Heart right ventricle (tissue), 16 donors: ENCODE data around the gene CYP27B1. TPM values are rescaled to one million over a fixed set of nuclear protein-coding genes. Genes with fewer than 3 reads are reported as not detected.
A peak's percentile ranks its signal among the peaks of the same experiment; 100 is the strongest.

Source experiments
- ATAC-seq, 8 donors: fragments of 200-7000 bp; cut with Tn5 transposase; one replicate each; pipeline ENCODE4 v1.9.1; 2020; ENCODE audit warnings: mild to moderate bottlenecking in 8 of 8, moderate library complexity in 8 of 8, moderate number of reproducible peaks in 1 of 8
- DNase-seq, 2 donors: peaks; one replicate each; pipeline ENCODE4 v3.0.0-alpha.2; 2020
- H3K27ac ChIP-seq, 10 donors: fragments of 200-600 bp; sonication (generic) in 2 of 10; one replicate each; pipeline versions ENCODE4 v1.5.0 to v1.8.0; 2020 to 2022; ENCODE audit warnings: mild to moderate bottlenecking in 3 of 10
- H3K27me3 ChIP-seq, 7 donors: fragments of 200-600 bp; one replicate each; pipeline ENCODE4 v1.8.0; 2021 to 2022; ENCODE audit warnings: mild to moderate bottlenecking in 2 of 7
- H3K36me3 ChIP-seq, 9 donors: fragments of 200-600 bp; sonication (generic) in 1 of 9; one replicate each; pipeline versions ENCODE4 v1.5.0 to v1.8.0; 2020 to 2022; ENCODE audit warnings: mild to moderate bottlenecking in 2 of 9
- H3K4me1 ChIP-seq, 9 donors: fragments of 200-600 bp; sonication (generic) in 1 of 9; one replicate each; pipeline versions ENCODE4 v1.5.0 to v1.8.0; 2020 to 2022; ENCODE audit warnings: mild to moderate bottlenecking in 4 of 9
- H3K4me3 ChIP-seq, 10 donors: fragments of 200-600 bp; sonication (generic) in 2 of 10; one replicate each; pipeline versions ENCODE4 v1.5.0 to v1.8.0; 2020 to 2022; ENCODE audit warnings: mild to moderate bottlenecking in 7 of 10, moderate library complexity in 2 of 10
- H3K9me3 ChIP-seq, 11 donors: fragments of 200-600 bp in 10 of 11; sonication (generic) in 2 of 11; one replicate each; pipeline versions ENCODE4 v1.5.0 to v1.8.0; 2013 to 2022; ENCODE audit warnings: mild to moderate bottlenecking in 2 of 11, control low read depth in 1 of 11, moderate library complexity in 1 of 11
- WGBS, 2 donors: extraction: QIAGEN DNeasy Blood & Tissue Kit; methylation state at CpG; one replicate each; pipeline ENCODE4 v1.1.7; 2013; ENCODE audit warnings: inconsistent platforms in 1 of 2; 5-methylcytosine and 5-hydroxymethylcytosine counted together
- intact Hi-C, 10 donors: fragments of 100-400 bp; cut with DNase I; formaldehyde crosslinking; loops; one replicate each; pipeline versions ENCODE4 v1.11.1 to v1.14.2; 2022
- polyA plus RNA-seq, 2 donors: library from polyadenylated mRNA; stranded (reverse); fragments of 200-250 nt; gene quantifications; one replicate each; pipeline ENCODE4 v1.2.3, GENCODE V29; 2013
- total RNA-seq, 10 donors: library from RNA; stranded (reverse); fragmentation: NEBNext Ultra II Directional in 3 of 10; extraction: Animal tissue kit (Norgen Biotek cat#: 25700) in 3 of 10; gene quantifications; one replicate each; pipeline versions ENCODE4 v1.2.1 to v1.2.4, GENCODE V29; 2021 to 2023
- TF ChIP-seq, protein P1 (sequence below), 9 donors: fragments of 200-600 bp; sonication (generic) in 2 of 9; IDR thresholded peaks; one replicate each; pipeline versions ENCODE4 v1.5.0 to v1.8.0; 2021 to 2022; ENCODE audit warnings: antibody characterized with exemption in 9 of 9, mild to moderate bottlenecking in 5 of 9, moderate library complexity in 1 of 9
- donor health status: Arrhythmogenic right ventricular cardiomyopathy.
- donor health status: ischemic (EF 13 %, LVEDD 7.1; RV severe dilation, severe dysfunction).
- donor health status: healthy with polysubstance abuse.
- donor health status: DM: no; HTN: yes; CAD: no.
- donor health status: DM: no; HTN: no; CAD: no.
- donor health status: ischemic (EF 25% LVEDD 6.9; RV normal size, moderate dysfunction).
- donor health status: ischemic (EF 25% LVEDD 5.7; RV mildly dilated, moderate dysfunction).
- donor health status: healthy.
- donor health status: DM: yes; HTN: yes; CAD: no.
- donor health status: Ischemic cardiomyopathy.
- donor health status: ischemic (EF 35%, LVEDD 5.7; RV mildly dilated, moderate dysfunction).
- donor health status: nonischemic (EF 11% LVEDD 7.7; RV severe dilation, severe dysfunction).
- donor health status: DM: yes; HTN: yes; CAD: no.
- donor health status: PGD.
- donor health status: ischemic (EF 29% LVEDD 5.4; RV normal size, mild dysfunction).
- donor health status: nonischemic (EF 23%, LVEDD 6.1; RV moderate dilation, normal function).

The CYP27B1 gene
- total and polyA plus RNA-seq, 12 donors, result 0.14 to 0.95 (median 0.81) TPM; not detected in 9

- peak overlapping the region in 2 of 10 donors; percentile 81 to 83 for H3K27ac ChIP-seq
- no peaks in the 10 kb centered on the region for H3K9me3 ChIP-seq
- intact Hi-C loops, result no loop called here
- no peak for DNase-seq
- H3K4me3 ChIP-seq, result peak overlapping the region in 2 of 10 donors; percentile 61 to 76
- peaks cover 0 to 65% (median 0%) of the 10 kb centered on the region in 9 donors for H3K36me3 ChIP-seq
- TF ChIP-seq, protein P1, sequence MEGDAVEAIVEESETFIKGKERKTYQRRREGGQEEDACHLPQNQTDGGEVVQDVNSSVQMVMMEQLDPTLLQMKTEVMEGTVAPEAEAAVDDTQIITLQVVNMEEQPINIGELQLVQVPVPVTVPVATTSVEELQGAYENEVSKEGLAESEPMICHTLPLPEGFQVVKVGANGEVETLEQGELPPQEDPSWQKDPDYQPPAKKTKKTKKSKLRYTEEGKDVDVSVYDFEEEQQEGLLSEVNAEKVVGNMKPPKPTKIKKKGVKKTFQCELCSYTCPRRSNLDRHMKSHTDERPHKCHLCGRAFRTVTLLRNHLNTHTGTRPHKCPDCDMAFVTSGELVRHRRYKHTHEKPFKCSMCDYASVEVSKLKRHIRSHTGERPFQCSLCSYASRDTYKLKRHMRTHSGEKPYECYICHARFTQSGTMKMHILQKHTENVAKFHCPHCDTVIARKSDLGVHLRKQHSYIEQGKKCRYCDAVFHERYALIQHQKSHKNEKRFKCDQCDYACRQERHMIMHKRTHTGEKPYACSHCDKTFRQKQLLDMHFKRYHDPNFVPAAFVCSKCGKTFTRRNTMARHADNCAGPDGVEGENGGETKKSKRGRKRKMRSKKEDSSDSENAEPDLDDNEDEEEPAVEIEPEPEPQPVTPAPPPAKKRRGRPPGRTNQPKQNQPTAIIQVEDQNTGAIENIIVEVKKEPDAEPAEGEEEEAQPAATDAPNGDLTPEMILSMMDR (IDR thresholded peaks at IDR 0.05), result no peak
- H3K4me1 ChIP-seq, result peaks cover 0 to 24% (median 14%) of the 10 kb centered on the region in 9 donors
- WGBS, 2 donors, result 49 to 53% methylated on average over 21 of the region's 21 CpGs
- H3K27me3 ChIP-seq, result peaks cover 0 to 36% (median 7%) of the 10 kb centered on the region in 7 donors
- peak in 2 of 8 donors; percentile 1 to 2 for ATAC-seq
Observed at GRCh38 chr12:57727758-57728395, 39.0 kb downstream of the CYP27B1 start.

- peak in 1 of 2 donors; percentile 65 for DNase-seq
- Histone ChIP-seq H3K9me3 (no peaks in the 10 kb centered on the region), H3K27ac (peak overlapping the region in 9 of 10 donors; percentile 52 to 83 (median 81)), H3K27me3 (peaks cover 0 to 31% (median 3%) of the 10 kb centered on the region in 7 donors), H3K36me3 (peaks cover 0 to 59% (median 0%) of the 10 kb centered on the region in 9 donors), H3K4me3 (peak overlapping the region in 9 of 10 donors; percentile 56 to 76 (median 64)), H3K4me1 (peaks cover 0 to 24% (median 14%) of the 10 kb centered on the region in 9 donors)
- intact Hi-C loops, result no loop called here
- WGBS, 2 donors, result 18 to 25% methylated on average over 76 of the region's 76 CpGs
- TF ChIP-seq, protein P1 (IDR thresholded peaks at IDR 0.05), result peak in 7 of 9 donors; percentile 25 to 61 (median 39)
- ATAC-seq, result peak; percentile 48 to 61 (median 54)
Observed at GRCh38 chr12:57726884-57727757, 39.8 kb downstream of the CYP27B1 start.

DNA sequence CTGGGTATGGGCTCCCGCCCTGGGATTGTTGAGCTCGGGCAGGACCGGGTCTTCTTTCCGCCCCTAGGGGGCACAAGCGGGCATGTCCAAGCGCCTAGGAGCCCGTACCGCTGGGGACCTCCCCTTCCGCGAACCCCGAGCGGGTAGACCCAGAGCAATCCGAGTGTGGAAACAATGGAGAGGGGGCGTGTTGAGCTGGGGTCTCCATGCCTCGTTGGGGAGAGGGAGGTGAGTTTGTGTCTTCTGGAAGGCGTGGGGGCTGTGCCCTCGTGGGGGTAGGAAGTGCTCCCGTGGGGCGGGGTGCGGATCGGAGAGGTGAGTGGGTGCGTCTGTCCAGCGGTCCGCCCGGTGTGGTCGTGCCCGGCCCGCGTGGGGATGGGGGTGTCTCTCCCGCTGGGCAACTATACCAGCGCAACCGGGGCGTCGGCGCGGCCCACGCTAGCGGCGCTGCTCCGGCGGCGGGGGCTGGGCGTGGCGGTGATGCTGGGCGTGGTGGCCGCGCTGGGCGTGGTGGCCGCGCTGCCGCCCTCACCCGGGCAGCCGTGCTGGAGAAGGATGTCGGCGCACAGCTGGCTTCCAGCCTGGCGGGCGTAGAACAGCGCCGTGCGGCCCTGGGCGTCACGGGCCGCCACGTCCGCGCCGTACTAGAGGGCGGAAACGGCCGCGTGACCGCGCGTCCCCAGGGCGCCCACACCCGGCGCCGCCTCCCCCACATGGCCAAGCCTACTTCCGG, 40.6 kb downstream of the CYP27B1 start:
- ATAC-seq (peak; percentile 70 to 84 (median 81)), DNase-seq (peak; percentile 80 to 81)
- WGBS, 2 donors, result 7 to 9% methylated on average over 66 to 79 of the region's 79 CpGs

More for the DNA sequence above, 40.6 kb downstream of the CYP27B1 start:
- Histone ChIP-seq H3K36me3 (peaks cover 0 to 59% (median under 1%) of the 10 kb centered on the region in 9 donors), H3K9me3 (no peaks in the 10 kb centered on the region), H3K4me1 (peaks cover 0 to 24% (median 14%) of the 10 kb centered on the region in 9 donors), H3K4me3 (peak overlapping the region; percentile 13 to 76 (median 64)), H3K27ac (peak overlapping the region; percentile 14 to 83 (median 80)), H3K27me3 (peaks cover 0 to 25% (median 0%) of the 10 kb centered on the region in 7 donors)
- intact Hi-C loops, result no loop called here
- TF ChIP-seq, protein P1 (IDR thresholded peaks at IDR 0.05), result peak; percentile 56 to 82 (median 75)
